Inflammatory macrophage treated with lipopolysaccharide for 4 hours (primary cell): ENCODE results near the gene TUBB4B.

ENCODE experiments used
- DNase-seq: peaks from one replicate; pipeline ENCODE4 v3.0.0-alpha.2; 2020

TUBB4B gene

GRCh38 chr9:137226338-137227053, 14.6 kb upstream of the TUBB4B start:
- DNase-seq: no peak

GRCh38 chr9:137227054-137227852, 13.8 kb upstream of the TUBB4B start, which contains the start of gene RNF224:
RNF224 (plus strand) TSS chr9:137227502; CDS start chr9:137228336, 834 bp downstream.
- DNase-seq: peak; percentile 55

GRCh38 chr9:137227853-137228505, 13.1 kb upstream of the TUBB4B start:
- no peak for DNase-seq

GRCh38 chr9:137228506-137228967, 12.6 kb upstream of the TUBB4B start:
- no peak for DNase-seq

- DNase-seq: no peak
These were observed 11.9 kb upstream of the TUBB4B start for GRCh38 chr9:137228968-137229896.

GRCh38 chr9:137229903-137230704, 11.0 kb upstream of the TUBB4B start:
- DNase-seq: no peak

GRCh38 chr9:137230705-137231371, 10.2 kb upstream of the TUBB4B start, which contains the start of gene SLC34A3:
SLC34A3 (plus strand) TSS chr9:137230901; CDS start chr9:137231703, 802 bp downstream.
- no peak for DNase-seq

GRCh38 chr9:137231372-137232039, 9.6 kb upstream of the TUBB4B start:
- DNase-seq: no peak

GRCh38 chr9:137232101-137232500, 9.0 kb upstream of the TUBB4B start:
- no peak for DNase-seq

- DNase-seq: no peak
These were observed 8.6 kb upstream of the TUBB4B start for GRCh38 chr9:137232510-137232909.

GRCh38 chr9:137233143-137233980, 7.7 kb upstream of the TUBB4B start:
- no peak for DNase-seq

GRCh38 chr9:137234055-137234697, 6.9 kb upstream of the TUBB4B start:
- DNase-seq: no peak

- DNase-seq: no peak
These were observed 6.2 kb upstream of the TUBB4B start for GRCh38 chr9:137234758-137235423.

- DNase-seq: no peak
These were observed 5.5 kb upstream of the TUBB4B start for GRCh38 chr9:137235424-137236237.

- peak; percentile 81 for DNase-seq
These were observed 4.7 kb upstream of the TUBB4B start for GRCh38 chr9:137236238-137236935.

GRCh38 chr9:137236936-137237421, 4.1 kb upstream of the TUBB4B start:
- no peak for DNase-seq
